Embryonic facial prominence (tissue), 1 donor: Measurements from ENCODE around the gene ALPG.
"Not testable (repeated sequence)": the region's sequence is repeated elsewhere in the genome, so short reads cannot be mapped to it uniquely, and the experiment has no call there.

ENCODE experiments used
- DNase-seq: peaks from one replicate; pipeline ENCODE4 v3.0.0-alpha.2; 2016; ENCODE audit errors: extremely low spot score

Gene ALPG

GRCh38 chr2:232419245-232420072, 12.8 kb downstream of the ALPG start:
- no peak for DNase-seq

- no peak for DNase-seq
Observed at GRCh38 chr2:232420073-232420454, 13.4 kb downstream of the ALPG start.

GRCh38 chr2:232420463-232421188, 14.0 kb downstream of the ALPG start:
- no peak for DNase-seq

DNA sequence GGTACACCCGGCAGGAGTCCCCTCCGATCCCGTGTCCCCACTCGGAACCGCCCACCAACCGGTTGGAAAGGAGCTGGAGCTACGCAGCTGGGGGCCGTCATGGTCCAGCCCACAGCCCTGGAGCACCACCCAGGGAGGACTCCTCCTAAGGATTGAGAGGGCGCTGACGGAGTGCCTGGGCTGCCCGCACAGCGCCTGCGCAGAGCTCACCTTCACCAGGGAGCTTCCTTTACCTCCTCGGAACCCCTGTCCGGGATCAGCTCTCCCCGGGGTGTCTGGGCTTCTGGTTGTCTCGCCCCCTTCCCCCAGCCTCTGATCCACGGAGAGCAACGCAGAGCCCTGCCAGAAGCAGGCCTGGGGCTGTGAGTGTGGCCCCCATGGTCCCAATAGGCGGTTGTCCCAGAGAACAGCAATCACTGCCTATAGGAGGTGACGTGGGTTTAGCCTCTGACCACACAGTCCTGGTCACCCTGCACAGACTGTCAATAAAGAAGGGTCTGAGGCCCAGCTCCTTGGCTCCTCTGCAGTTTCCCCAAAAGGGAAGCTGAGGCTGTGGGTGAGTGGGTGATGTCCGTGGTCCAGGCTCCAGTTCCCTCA, 14.6 kb downstream of the ALPG start:
- DNase-seq = no peak

DNA sequence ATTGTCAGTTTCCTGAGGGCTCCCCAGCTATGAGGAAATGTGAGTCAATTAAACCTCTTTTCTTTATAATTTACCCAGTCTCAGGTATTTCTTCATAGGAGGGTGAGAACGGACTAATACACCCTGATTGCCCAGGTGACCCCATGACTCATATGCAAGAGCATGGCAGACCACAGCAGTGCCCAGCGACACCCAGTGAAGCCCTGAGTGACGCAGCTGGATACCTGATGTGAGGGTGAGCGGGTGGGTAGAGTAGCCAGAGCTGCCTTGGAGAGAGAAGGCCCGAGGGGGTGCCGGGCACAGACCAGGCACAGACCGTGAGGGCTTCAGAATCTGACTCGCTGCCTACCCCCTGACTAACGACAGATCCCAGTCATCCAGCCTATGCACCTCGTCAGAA, 15.4 kb downstream of the ALPG start:
- no peak for DNase-seq

DNA sequence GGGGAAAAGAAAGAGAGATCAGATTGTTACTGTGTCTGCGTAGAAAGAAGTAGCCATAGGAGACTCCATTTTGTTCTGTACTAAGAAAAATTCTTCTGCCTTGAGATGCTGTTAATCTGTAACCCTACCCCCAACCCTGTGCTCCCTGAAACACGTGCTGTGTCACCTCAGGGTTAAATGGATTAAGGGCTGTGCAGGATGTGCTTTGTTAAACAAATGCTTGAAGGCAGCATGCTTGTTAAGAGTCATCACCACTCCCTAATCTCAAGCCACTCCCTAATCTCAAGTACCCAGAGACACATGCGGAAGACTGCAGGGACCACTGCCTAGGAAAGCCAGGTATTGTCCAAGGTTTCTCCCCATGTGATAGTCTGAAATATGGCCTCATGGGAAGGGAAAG, 16.4 kb downstream of the ALPG start:
- not testable (repeated sequence) for DNase-seq

GRCh38 chr2:232423407-232423806, 16.8 kb downstream of the ALPG start:
- DNase-seq = not testable (repeated sequence)

DNA sequence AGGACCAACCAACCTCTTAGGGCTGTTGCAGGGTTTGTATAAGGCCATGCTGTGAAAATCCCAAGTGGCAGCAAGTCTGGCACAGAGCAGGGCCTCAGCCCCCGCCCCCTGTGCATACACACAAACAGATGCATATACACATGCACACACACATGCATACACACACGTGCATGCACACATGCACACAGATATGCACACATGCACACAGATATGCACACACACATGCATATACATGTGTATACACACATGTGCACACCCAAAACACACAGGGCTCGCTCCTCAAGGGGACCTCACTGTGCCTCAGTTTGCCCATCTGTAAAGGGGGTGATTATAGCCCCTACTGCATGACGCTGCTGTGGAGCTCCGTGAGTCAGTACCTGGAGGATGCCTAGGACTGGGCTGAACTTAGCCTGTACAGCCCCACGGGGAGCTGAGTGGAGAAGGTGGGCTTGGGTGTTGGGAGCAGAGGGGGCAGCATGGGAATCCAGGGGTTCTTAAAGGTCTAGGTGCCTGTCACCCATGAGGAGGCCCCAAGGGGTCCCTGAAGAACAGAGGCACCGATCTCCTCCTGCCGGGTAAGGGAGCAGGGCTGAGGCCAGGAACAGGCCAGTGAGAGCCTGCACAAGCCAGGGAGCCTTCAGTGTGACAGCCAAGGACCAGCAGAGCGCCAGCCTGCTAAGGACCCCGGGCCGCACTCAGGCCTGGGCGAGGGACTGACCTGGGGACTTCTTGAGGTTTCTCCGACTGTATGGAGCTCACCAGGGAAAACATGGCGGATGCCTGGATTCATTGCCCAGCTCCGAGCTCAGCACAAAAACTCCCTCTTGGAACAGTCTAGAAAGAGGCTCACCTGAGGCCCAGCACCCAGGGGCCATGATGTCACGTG, 25.3 kb downstream of the ALPG start:
- no peak for DNase-seq

DNA sequence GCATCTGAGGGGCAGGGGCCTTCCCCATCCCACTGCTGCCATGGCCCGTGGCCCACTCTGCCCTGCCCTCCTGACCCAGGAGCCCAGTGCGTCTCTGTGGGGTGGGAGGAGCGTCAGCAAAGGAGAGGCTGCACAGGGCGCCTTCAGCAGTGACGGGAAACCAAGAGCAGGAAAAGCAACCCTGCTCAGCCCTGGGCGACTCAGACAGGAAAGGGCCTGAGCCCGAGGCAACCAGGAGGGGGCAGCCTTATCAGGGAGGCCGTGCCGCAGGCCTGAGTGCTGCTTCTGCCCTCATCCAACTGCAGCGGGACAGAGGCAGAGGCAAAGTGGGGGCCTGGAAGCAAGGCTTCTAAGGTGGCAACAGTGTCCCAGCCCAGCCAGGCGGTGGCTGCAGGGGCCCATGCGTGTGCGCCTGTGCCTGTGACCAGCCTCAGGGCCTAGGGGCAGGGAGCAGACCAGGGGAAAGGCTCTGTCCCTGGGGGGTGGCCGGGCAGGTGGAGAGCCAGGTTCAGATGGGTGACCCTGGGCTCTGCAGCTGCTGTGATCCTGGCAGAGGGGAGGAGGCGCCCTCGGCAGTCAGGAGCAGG, 26.0 kb downstream of the ALPG start:
- no peak for DNase-seq

GRCh38 chr2:232433622-232434021, 27.0 kb downstream of the ALPG start:
- not testable (repeated sequence) for DNase-seq

DNA sequence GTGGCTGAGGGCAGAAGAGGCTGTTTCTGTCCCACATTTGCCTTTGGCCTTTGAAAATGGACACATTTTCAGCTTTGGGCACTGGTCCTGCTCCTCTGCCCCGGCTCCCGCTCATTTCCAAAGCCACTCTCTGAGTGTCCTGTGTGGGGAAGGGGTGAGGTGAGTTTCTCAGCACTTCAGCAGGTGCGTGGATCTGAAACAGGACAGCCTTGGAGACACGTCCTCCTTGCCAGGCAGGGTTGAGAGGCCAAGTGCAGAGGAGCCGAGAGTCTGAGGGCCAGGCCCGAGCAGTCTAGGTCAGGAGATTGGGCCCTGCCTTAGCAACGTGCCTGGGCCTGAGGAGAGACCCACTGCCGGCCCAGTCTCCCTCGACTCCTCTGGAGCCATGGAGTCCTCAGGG, 27.4 kb downstream of the ALPG start:
- DNase-seq = no peak

GRCh38 chr2:232434563-232435374, 28.1 kb downstream of the ALPG start:
- DNase-seq = no peak

GRCh38 chr2:232435375-232435648, 28.7 kb downstream of the ALPG start:
- DNase-seq = no peak

GRCh38 chr2:232435805-232436204, 29.2 kb downstream of the ALPG start:
- DNase-seq = no peak

GRCh38 chr2:232436381-232437194, 29.9 kb downstream of the ALPG start:
- DNase-seq = no peak

- no peak for DNase-seq
Observed at GRCh38 chr2:232437195-232437571, 30.5 kb downstream of the ALPG start.

DNA sequence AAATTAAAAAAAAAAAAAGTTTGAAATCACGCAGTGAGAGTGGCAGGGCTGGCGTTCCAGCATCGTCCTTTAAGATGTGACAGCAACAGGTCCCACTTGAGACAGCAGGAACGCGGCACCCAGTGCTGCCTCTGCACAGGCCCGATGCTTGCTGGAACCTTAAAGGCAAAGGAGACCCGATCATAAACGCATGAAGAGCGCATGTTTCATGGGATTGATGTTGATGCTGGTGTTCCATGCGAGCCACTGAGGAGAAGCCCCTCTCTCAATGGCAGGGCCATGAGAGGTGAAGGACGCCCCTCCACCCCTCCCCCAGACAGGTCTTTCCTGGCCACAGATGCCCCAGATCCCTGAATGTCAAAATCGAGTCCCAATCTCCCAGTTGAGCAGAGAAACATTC, 31.4 kb downstream of the ALPG start:
- DNase-seq = no peak

GRCh38 chr2:232438951-232439757, 32.5 kb downstream of the ALPG start:
- no peak for DNase-seq

DNA sequence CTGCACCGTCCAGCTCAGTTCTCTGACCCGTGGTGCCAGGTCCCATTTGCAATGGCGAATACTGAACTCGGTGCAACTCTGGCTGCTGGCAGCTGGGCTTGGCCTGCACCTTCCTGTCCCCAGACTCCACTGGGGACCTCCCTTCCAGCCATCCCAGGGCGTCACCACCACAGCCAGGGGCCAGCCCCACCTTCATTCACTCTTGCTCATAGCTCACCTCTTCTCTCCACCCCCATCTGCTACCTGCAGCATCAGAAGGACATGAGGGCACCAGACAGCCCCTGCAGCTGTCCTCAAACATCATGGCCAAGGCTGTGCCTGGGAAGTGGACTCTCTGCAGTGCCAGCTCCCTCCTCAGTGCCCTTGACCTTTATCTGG, 33.1 kb downstream of the ALPG start:
- no peak for DNase-seq
